Fibroblast of lung (primary cell): ENCODE measurements around the gene SPTB. TPM values are rescaled to one million over a fixed set of nuclear protein-coding genes. Genes with fewer than 3 reads are reported as not detected.
"Not testable (repeated sequence)": the region's sequence is repeated elsewhere in the genome, so short reads cannot be mapped to it uniquely, and the experiment has no call there.

ENCODE experiments used
- DNase-seq, 2 donors: peaks; one replicate each; pipeline versions ENCODE4 v3.0.0 to v3.0.0-alpha.2; 2010; ENCODE audit warnings: low read depth in 2 of 2
- H2AFZ ChIP-seq: 2 replicates; pipeline ENCODE4 v1.5.1; 2012; ENCODE audit warnings: low read length, control low read depth, inconsistent platforms
- H3K27ac ChIP-seq: 2 replicates; pipeline ENCODE4 v1.5.1; 2011; ENCODE audit warnings: low read length, control low read depth; ENCODE audit not compliant: insufficient read depth
- H3K27me3 ChIP-seq: 2 replicates; pipeline ENCODE4 v1.5.1; 2011; ENCODE audit warnings: mild to moderate bottlenecking, low read length; ENCODE audit not compliant: control insufficient read depth, insufficient read depth
- H3K36me3 ChIP-seq: 2 replicates; pipeline ENCODE4 v1.5.1; 2011; ENCODE audit warnings: low read length; ENCODE audit not compliant: control insufficient read depth, insufficient read depth
- H3K4me1 ChIP-seq: 2 replicates; pipeline ENCODE4 v1.5.1; 2011; ENCODE audit warnings: low read length; ENCODE audit not compliant: control insufficient read depth, insufficient read depth; ENCODE audit errors: extremely low read depth
- H3K4me2 ChIP-seq: 2 replicates; pipeline ENCODE4 v1.5.1; 2011; ENCODE audit warnings: low read length, control low read depth; ENCODE audit not compliant: insufficient read depth; ENCODE audit errors: extremely low read depth
- H3K4me3 ChIP-seq, 4 experiments: fragments of 200-600 bp in 1 of 4; sonication (generic) in 1 of 4; replicated peaks in 1 of 4; 2 replicates each; pipeline ENCODE4 v1.5.1; 2011 to 2016; ENCODE audit warnings: low read length in 4 of 4, low read depth in 3 of 4, mild to moderate bottlenecking in 3 of 4, control low read depth in 2 of 4, inconsistent platforms in 1 of 4, mixed read lengths in 1 of 4; ENCODE audit not compliant: insufficient read depth in 1 of 4; ENCODE audit errors: control extremely low read depth in 1 of 4
- H3K79me2 ChIP-seq: 2 replicates; pipeline ENCODE4 v1.5.1; 2012; ENCODE audit warnings: mild to moderate bottlenecking, low read length, inconsistent platforms; ENCODE audit not compliant: control insufficient read depth, insufficient read depth
- H3K9ac ChIP-seq: 2 replicates; pipeline ENCODE4 v1.5.1; 2011; ENCODE audit warnings: mild to moderate bottlenecking, low read length, control low read depth; ENCODE audit not compliant: insufficient read depth
- H3K9me3 ChIP-seq: 2 replicates; pipeline ENCODE4 v1.5.1; 2012; ENCODE audit warnings: low read depth, low read length; ENCODE audit not compliant: control insufficient read depth, insufficient read depth
- H4K20me1 ChIP-seq: 2 replicates; pipeline ENCODE4 v1.5.1; 2011; ENCODE audit warnings: low read length; ENCODE audit not compliant: control insufficient read depth, insufficient read depth; ENCODE audit errors: extremely low read depth
- EZH2 ChIP-seq: IDR thresholded peaks from 2 replicates; pipeline ENCODE4 v1.5.1; 2012; ENCODE audit warnings: low read length, control low read depth, mild to moderate bottlenecking; ENCODE audit errors: missing control alignments
- polyA plus RNA-seq, 2 donors: library from polyadenylated mRNA; depleted of rRNA in 1 of 2; stranded (reverse) in 1 of 2; unstranded in 1 of 2; fragments of >200 nt; gene quantifications; 2 replicates each; pipeline ENCODE4 v1.2.1, GENCODE V29; 2011 to 2012; ENCODE audit warnings: missing spikeins in 1 of 2
- total RNA-seq: library from RNA; depleted of rRNA; stranded (reverse); fragments of >200 nt; gene quantifications from 2 replicates; pipeline ENCODE4 v1.2.1, GENCODE V29; 2014
- TF ChIP-seq, protein P1 (sequence below), 2 donors: IDR thresholded peaks in 1 of 2; conservative IDR thresholded peaks in 1 of 2; 1 replicate in 1 of 2; 2 replicates in 1 of 2; pipeline ENCODE4 v1.5.1; 2011 to 2012; ENCODE audit warnings: low read length in 2 of 2, control low read depth in 1 of 2, inconsistent platforms in 1 of 2, low read depth in 1 of 2, mild to moderate bottlenecking in 1 of 2

The SPTB gene
- total and polyA plus RNA-seq, 2 donors (not counting 1 experiment from before 2014, with no cell fraction given): not detected

DNA sequence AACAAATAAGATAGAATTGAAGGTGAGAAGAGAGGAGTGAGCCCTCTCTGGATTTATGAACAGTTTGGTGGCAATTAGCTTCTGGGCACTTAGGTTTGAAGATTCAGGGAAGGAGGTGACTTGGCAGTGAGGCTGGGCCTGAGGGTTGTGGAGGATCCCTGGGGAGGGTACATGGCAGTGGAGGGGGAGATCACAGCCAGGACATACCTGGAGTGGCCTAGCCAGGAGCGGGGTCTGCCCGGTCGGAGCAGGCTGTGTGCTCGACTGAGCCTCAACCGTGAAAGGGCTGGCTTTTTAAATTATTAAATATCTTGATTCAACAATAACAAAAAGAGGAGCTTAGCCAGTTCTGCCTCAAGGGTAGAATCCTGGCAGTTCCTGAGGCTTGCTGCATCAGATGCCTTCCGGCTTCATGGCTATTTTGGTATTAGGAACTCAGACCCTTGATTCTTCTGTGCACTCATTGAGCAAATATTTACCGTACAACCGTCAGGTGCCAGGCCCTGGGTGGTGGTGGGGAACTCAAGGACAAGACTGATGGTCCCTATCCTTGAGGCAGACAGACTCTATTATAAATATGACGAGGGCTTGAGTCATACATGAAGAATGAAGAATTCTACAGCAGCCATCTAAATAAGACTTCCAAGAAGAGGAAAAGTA, 73.4 kb downstream of the SPTB start:
- TF ChIP-seq EZH2: no peak
- TF ChIP-seq, protein P1, sequence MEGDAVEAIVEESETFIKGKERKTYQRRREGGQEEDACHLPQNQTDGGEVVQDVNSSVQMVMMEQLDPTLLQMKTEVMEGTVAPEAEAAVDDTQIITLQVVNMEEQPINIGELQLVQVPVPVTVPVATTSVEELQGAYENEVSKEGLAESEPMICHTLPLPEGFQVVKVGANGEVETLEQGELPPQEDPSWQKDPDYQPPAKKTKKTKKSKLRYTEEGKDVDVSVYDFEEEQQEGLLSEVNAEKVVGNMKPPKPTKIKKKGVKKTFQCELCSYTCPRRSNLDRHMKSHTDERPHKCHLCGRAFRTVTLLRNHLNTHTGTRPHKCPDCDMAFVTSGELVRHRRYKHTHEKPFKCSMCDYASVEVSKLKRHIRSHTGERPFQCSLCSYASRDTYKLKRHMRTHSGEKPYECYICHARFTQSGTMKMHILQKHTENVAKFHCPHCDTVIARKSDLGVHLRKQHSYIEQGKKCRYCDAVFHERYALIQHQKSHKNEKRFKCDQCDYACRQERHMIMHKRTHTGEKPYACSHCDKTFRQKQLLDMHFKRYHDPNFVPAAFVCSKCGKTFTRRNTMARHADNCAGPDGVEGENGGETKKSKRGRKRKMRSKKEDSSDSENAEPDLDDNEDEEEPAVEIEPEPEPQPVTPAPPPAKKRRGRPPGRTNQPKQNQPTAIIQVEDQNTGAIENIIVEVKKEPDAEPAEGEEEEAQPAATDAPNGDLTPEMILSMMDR (conservative IDR thresholded peaks at IDR 0.05 in 1 of 2, IDR thresholded peaks at IDR 0.05 in 1 of 2; ENCODE audit: low read depth in 1 of 2, low read length in 2 of 2): no peak
- Histone ChIP-seq H4K20me1 (no peaks in the 10 kb centered on the region), H3K79me2 (no peaks in the 10 kb centered on the region), H2AFZ (no peak overlapping the region), H3K4me3 (no peak overlapping the region), H3K27ac (no peak overlapping the region), H3K27me3 (no peaks in the 10 kb centered on the region), H3K9me3 (no peaks in the 10 kb centered on the region), H3K36me3 (no peaks in the 10 kb centered on the region), H3K9ac (no peak overlapping the region), H3K4me1 (peaks cover 10% of the 10 kb centered on the region), H3K4me2 (peak overlapping the region; percentile 49)
- peak; percentile 39 to 98 for DNase-seq

DNA sequence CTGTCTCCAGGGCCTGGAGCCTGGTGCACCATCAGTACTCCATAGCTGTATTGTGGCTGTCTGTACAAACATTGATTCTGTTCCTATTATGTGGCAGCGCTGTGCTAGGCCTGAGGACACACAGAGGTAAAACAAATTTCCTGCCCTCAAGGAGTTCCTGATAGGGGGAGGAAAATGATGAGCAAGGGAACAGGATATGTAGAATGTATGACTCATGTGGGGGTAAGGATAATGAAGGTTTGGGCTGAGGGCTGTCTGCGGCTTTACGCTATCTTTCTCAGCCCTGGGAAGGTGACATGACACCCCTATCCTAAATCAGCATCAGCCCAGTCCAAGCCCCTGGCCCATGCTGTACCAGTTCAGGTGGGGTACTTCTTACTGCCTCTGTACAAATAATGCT, 74.1 kb downstream of the SPTB start:
- H2AFZ ChIP-seq, H3K4me2 ChIP-seq, H3K9ac ChIP-seq, H3K27me3 ChIP-seq, H3K4me1 ChIP-seq, H4K20me1 ChIP-seq, H3K79me2 ChIP-seq, H3K27ac ChIP-seq, H3K36me3 ChIP-seq, H3K9me3 ChIP-seq, H3K4me3 ChIP-seq: not testable (repeated sequence)
- DNase-seq: peak in 1 of 2 donors; percentile 72

DNA sequence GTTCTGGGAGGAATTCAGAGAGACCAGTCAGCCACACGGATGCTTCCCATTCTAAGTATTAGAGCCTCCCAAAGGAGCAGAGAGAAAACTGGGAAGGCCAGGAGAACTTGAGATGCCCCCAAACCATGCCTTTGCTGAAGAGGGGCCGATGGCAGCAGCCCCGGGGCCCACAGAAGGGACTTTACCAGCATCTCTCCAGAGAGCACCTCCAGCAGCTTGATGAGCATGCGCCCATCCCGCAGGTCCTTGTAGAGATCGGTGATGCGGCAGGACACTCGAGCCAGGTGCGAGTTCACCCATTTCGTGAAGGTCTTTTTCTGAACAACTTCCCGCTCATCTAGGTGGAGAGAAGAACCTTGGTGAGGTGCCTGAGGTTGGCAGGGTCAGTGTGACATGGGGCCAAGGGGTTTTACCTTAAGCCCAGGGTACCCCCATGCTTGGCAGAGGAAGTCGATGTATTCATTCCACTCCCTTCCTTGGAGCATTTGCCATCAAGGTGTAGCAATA, 74.9 kb downstream of the SPTB start:
- Histone ChIP-seq H3K9ac (no peak overlapping the region), H3K79me2 (no peaks in the 10 kb centered on the region), H3K27ac (no peak overlapping the region), H3K4me2 (no peak overlapping the region), H3K4me1 (peaks cover 10% of the 10 kb centered on the region), H3K4me3 (no peak overlapping the region), H2AFZ (no peak overlapping the region), H4K20me1 (no peaks in the 10 kb centered on the region), H3K36me3 (no peaks in the 10 kb centered on the region), H3K9me3 (no peaks in the 10 kb centered on the region), H3K27me3 (no peaks in the 10 kb centered on the region)
- DNase-seq: no peak
- no peak for TF ChIP-seq EZH2
- TF ChIP-seq, protein P1 (conservative IDR thresholded peaks at IDR 0.05 in 1 of 2, IDR thresholded peaks at IDR 0.05 in 1 of 2; ENCODE audit: low read depth in 1 of 2, low read length in 2 of 2): no peak
